ENCODE data around the gene AGBL2. TPM values are rescaled to one million over a fixed set of nuclear protein-coding genes. Genes with fewer than 3 reads are reported as not detected.

The AGBL2 gene
- total RNA-seq, 1 experiment from 2014 or later, result 3.0 TPM

DNA sequence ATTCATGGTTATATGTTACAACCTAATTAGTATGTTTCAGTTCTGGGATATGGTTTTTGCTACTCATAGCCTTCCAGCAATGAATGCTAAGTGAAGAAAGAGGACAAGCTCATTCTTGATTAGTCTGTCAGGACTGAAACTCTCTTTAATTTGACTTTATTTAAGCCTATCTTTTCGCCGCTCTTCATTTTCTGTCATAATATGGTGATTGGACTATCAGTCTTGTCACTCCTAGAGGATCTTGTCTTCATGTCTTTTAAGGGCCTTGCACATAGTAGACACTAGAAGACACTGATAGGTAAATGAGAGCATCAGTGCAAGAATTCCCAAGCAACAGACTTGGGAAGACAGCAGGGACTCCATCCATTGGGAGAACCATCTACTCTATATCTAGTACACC lies 53.9 kb downstream of the AGBL2 start:
- no peak overlapping the region for H3K23ac ChIP-seq (ENCODE audit: insufficient read length, low read depth, low read length)
- no peak overlapping the region for H4K91ac ChIP-seq (ENCODE audit: insufficient read length, low read depth, low read length)
- H3K27me3 ChIP-seq (ENCODE audit: insufficient read depth, low read length), result no peaks in the 10 kb centered on the region
- no peak overlapping the region for H4K8ac ChIP-seq (replicated peaks; ENCODE audit: insufficient read length, low read depth, low read length)
- no peak overlapping the region for H3T11ph ChIP-seq (ENCODE audit: low read length)
- no peaks in the 10 kb centered on the region for H3K79me1 ChIP-seq (ENCODE audit: insufficient read depth, low read depth, low read length, poor library complexity, severe bottlenecking)
- H2AK5ac ChIP-seq (ENCODE audit: insufficient read length, low read length), result no peak overlapping the region
- no peak overlapping the region for H4K5ac ChIP-seq (ENCODE audit: insufficient read length, low read depth, low read length)
- no peak overlapping the region for H2BK15ac ChIP-seq (ENCODE audit: low read depth, low read length)
- H2BK12ac ChIP-seq (ENCODE audit: insufficient read length, low read depth, low read length), result no peak overlapping the region
- Mint-ChIP-seq H3K36me3 (ENCODE audit: insufficient read depth in 1 of 3, low read depth in 3 of 3) (no peaks in the 10 kb centered on the region), H3K27ac (no peak overlapping the region), H3K4me1 (peaks cover 3 to 4% of the 10 kb centered on the region in 2 experiments; a peak in 2 of 4 replicates), H3K9me3 (no peaks in the 10 kb centered on the region), H3K27me3 (ENCODE audit: low read depth) (0 out of 2 replicates have a peak, but pooled peaks cover 2% of the 10 kb centered on the region), H3K4me3 (no peak overlapping the region)
- DNase-seq, result no peak
- no peak overlapping the region for H3K9ac ChIP-seq (ENCODE audit: extremely low read depth, insufficient read length, low read length)
- H3K4me2 ChIP-seq (ENCODE audit: insufficient read depth, insufficient read length, low read length), result no peak overlapping the region
- no peak overlapping the region for H3K14ac ChIP-seq (ENCODE audit: insufficient read depth, low read length)
- no peak overlapping the region for H2BK120ac ChIP-seq (ENCODE audit: low read depth, low read length, poor library complexity, severe bottlenecking)
- no peaks in the 10 kb centered on the region for H3K79me2 ChIP-seq (ENCODE audit: insufficient read depth, low read length)
- H3K23me2 ChIP-seq (ENCODE audit: insufficient read length, low read depth, low read length, poor library complexity, severe bottlenecking), result no peaks in the 10 kb centered on the region
- H3K27ac ChIP-seq (ENCODE audit: insufficient read length, low read depth, low read length), result no peak overlapping the region
- TF ChIP-seq CTCF (conservative IDR thresholded peaks at IDR 0.05), result no peak
- no peak overlapping the region for H2BK20ac ChIP-seq (ENCODE audit: low read depth, low read length, poor library complexity, severe bottlenecking)
- no peak overlapping the region for H3K56ac ChIP-seq (ENCODE audit: insufficient read length, low read depth, low read length)
- H4K20me1 ChIP-seq (ENCODE audit: control insufficient read depth, insufficient read depth, insufficient read length), result no peaks in the 10 kb centered on the region
- H3K4ac ChIP-seq (ENCODE audit: low read depth, low read length), result no peak overlapping the region
- no peak overlapping the region for H2BK5ac ChIP-seq (ENCODE audit: insufficient read length, low read length)
- no peak overlapping the region for H3K18ac ChIP-seq (ENCODE audit: insufficient read length, low read depth, low read length)
- no CpG with 5 or more reads among the region's 2 CpGs for WGBS (ENCODE audit: extremely low coverage, insufficient read length, low lambda C conversion rate)
- H2AFZ ChIP-seq (ENCODE audit: low read length), result no peak overlapping the region
- no peaks in the 10 kb centered on the region for H3K4me1 ChIP-seq (ENCODE audit: insufficient read depth, low read length)
- no peaks in the 10 kb centered on the region for H3K9me3 ChIP-seq (ENCODE audit: control insufficient read depth, low read depth, low read length)

Data from H9 (cell line).